Measurements from ENCODE around the gene ROCK2.

DNA sequence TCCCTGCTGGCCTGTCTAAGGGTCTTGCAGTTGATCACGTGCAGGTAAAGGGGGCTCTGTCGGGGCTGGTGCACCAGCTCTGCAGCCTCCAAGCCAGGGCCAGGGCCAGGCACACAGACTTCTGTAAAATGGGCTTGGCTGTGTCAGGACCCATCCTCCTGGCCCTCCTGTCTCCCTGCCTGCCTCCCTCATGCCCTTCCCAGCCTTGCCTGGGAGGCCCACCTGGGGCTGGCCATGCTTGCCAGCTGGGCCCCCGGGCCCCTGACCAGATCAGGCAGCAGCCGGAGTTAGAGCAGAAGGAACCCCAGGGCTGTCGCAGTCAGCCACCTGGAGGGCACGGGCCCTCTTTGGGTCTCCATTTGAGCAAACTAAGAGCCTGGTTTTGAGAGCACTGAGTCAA, 187.1 kb downstream of the ROCK2 start:
- TF ChIP-seq, protein P1, sequence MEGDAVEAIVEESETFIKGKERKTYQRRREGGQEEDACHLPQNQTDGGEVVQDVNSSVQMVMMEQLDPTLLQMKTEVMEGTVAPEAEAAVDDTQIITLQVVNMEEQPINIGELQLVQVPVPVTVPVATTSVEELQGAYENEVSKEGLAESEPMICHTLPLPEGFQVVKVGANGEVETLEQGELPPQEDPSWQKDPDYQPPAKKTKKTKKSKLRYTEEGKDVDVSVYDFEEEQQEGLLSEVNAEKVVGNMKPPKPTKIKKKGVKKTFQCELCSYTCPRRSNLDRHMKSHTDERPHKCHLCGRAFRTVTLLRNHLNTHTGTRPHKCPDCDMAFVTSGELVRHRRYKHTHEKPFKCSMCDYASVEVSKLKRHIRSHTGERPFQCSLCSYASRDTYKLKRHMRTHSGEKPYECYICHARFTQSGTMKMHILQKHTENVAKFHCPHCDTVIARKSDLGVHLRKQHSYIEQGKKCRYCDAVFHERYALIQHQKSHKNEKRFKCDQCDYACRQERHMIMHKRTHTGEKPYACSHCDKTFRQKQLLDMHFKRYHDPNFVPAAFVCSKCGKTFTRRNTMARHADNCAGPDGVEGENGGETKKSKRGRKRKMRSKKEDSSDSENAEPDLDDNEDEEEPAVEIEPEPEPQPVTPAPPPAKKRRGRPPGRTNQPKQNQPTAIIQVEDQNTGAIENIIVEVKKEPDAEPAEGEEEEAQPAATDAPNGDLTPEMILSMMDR (conservative IDR thresholded peaks at IDR 0.05; ENCODE audit: low read length): no peak
- TF ChIP-seq EZH2phosphoT487 (IDR thresholded peaks at IDR 0.05; ENCODE audit: borderline replicate concordance): no peak

Measured in Loucy (cell line).